ENCODE measurements around the gene TTLL10.

The TTLL10 gene

GRCh38 chr1:1183221-1183747 lies 9.6 kb downstream of the TTLL10 start:
- Histone ChIP-seq H3K36me3 (ENCODE audit: insufficient read depth) (no peaks in the 10 kb centered on the region), H3K27me3 (ENCODE audit: insufficient read depth, low read depth) (peaks cover 89% of the 10 kb centered on the region), H3K4me2 (no peak overlapping the region), H4K20me1 (ENCODE audit: insufficient read depth) (no peaks in the 10 kb centered on the region), H3K9ac (no peak overlapping the region), H3K79me2 (ENCODE audit: insufficient read depth, low read depth) (no peaks in the 10 kb centered on the region), H3K27ac (no peak overlapping the region), H2AFZ (ENCODE audit: low read depth) (no peak overlapping the region), H3K4me3 (IDR thresholded peaks at IDR 0.05; ENCODE audit: insufficient read depth, low read depth, low read length) (no peak overlapping the region), H3K4me1 (ENCODE audit: low read depth, poor library complexity, severe bottlenecking) (no peaks in the 10 kb centered on the region)
- TF ChIP-seq, protein P1, sequence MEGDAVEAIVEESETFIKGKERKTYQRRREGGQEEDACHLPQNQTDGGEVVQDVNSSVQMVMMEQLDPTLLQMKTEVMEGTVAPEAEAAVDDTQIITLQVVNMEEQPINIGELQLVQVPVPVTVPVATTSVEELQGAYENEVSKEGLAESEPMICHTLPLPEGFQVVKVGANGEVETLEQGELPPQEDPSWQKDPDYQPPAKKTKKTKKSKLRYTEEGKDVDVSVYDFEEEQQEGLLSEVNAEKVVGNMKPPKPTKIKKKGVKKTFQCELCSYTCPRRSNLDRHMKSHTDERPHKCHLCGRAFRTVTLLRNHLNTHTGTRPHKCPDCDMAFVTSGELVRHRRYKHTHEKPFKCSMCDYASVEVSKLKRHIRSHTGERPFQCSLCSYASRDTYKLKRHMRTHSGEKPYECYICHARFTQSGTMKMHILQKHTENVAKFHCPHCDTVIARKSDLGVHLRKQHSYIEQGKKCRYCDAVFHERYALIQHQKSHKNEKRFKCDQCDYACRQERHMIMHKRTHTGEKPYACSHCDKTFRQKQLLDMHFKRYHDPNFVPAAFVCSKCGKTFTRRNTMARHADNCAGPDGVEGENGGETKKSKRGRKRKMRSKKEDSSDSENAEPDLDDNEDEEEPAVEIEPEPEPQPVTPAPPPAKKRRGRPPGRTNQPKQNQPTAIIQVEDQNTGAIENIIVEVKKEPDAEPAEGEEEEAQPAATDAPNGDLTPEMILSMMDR (conservative IDR thresholded peaks at IDR 0.05; ENCODE audit: low read depth, low read length) = no peak

GRCh38 chr1:1183833-1184775 lies 10.4 kb downstream of the TTLL10 start:
- no peak overlapping the region for H2AFZ ChIP-seq (ENCODE audit: low read depth)
- H3K4me3 ChIP-seq (IDR thresholded peaks at IDR 0.05; ENCODE audit: insufficient read depth, low read depth, low read length) = no peak overlapping the region
- H3K27me3 ChIP-seq (ENCODE audit: insufficient read depth, low read depth) = peaks cover 89% of the 10 kb centered on the region
- H3K36me3 ChIP-seq (ENCODE audit: insufficient read depth) = no peaks in the 10 kb centered on the region
- H3K79me2 ChIP-seq (ENCODE audit: insufficient read depth, low read depth) = no peaks in the 10 kb centered on the region
- no peak overlapping the region for H3K27ac ChIP-seq
- TF ChIP-seq, protein P1 (conservative IDR thresholded peaks at IDR 0.05; ENCODE audit: low read depth, low read length) = no peak
- no peak overlapping the region for H3K4me2 ChIP-seq
- no peaks in the 10 kb centered on the region for H4K20me1 ChIP-seq (ENCODE audit: insufficient read depth)
- H3K9ac ChIP-seq = no peak overlapping the region
- no peaks in the 10 kb centered on the region for H3K4me1 ChIP-seq (ENCODE audit: low read depth, poor library complexity, severe bottlenecking)

- H3K4me3 ChIP-seq (IDR thresholded peaks at IDR 0.05; ENCODE audit: insufficient read depth, low read depth, low read length) = no peak overlapping the region
- no peak overlapping the region for H3K4me2 ChIP-seq
- H2AFZ ChIP-seq (ENCODE audit: low read depth) = no peak overlapping the region
- H4K20me1 ChIP-seq (ENCODE audit: insufficient read depth) = no peaks in the 10 kb centered on the region
- H3K36me3 ChIP-seq (ENCODE audit: insufficient read depth) = no peaks in the 10 kb centered on the region
- no peaks in the 10 kb centered on the region for H3K4me1 ChIP-seq (ENCODE audit: low read depth, poor library complexity, severe bottlenecking)
- TF ChIP-seq, protein P1 (conservative IDR thresholded peaks at IDR 0.05; ENCODE audit: low read depth, low read length) = no peak
- no peaks in the 10 kb centered on the region for H3K79me2 ChIP-seq (ENCODE audit: insufficient read depth, low read depth)
- H3K27me3 ChIP-seq (ENCODE audit: insufficient read depth, low read depth) = peaks cover 86% of the 10 kb centered on the region
- H3K27ac ChIP-seq = no peak overlapping the region
- H3K9ac ChIP-seq = no peak overlapping the region
Observed at GRCh38 chr1:1185101-1185765, 11.6 kb downstream of the TTLL10 start.

DNA sequence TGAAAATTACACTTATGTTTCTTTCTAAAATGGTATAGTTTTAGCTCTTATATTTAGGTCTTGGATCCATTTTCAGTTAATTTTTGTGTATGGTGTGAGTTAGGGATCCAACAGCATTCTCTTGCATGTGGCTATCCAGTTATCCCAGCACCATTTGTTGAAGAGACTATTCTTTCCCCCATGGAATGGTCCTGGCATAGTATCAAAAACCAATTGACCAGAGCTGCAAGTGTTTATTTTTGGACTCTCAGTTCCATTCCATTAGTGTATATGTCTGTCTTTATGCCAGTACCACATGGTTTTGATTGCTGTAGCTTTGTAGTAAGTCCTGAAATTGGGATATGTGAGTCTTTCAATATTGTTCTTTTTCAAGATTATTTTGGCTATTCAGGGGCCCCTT lies 14.3 kb downstream of the TTLL10 start:
- no peaks in the 10 kb centered on the region for H3K79me2 ChIP-seq (ENCODE audit: insufficient read depth, low read depth)
- H2AFZ ChIP-seq (ENCODE audit: low read depth) = no peak overlapping the region
- H4K20me1 ChIP-seq (ENCODE audit: insufficient read depth) = no peaks in the 10 kb centered on the region
- TF ChIP-seq, protein P1 (conservative IDR thresholded peaks at IDR 0.05; ENCODE audit: low read depth, low read length) = no peak
- no peak overlapping the region for H3K4me3 ChIP-seq (IDR thresholded peaks at IDR 0.05; ENCODE audit: insufficient read depth, low read depth, low read length)
- H3K9ac ChIP-seq = no peak overlapping the region
- peaks cover 88% of the 10 kb centered on the region for H3K27me3 ChIP-seq (ENCODE audit: insufficient read depth, low read depth)
- no peaks in the 10 kb centered on the region for H3K4me1 ChIP-seq (ENCODE audit: low read depth, poor library complexity, severe bottlenecking)
- no peak overlapping the region for H3K4me2 ChIP-seq
- H3K36me3 ChIP-seq (ENCODE audit: insufficient read depth) = no peaks in the 10 kb centered on the region
- no peak overlapping the region for H3K27ac ChIP-seq
